ENCODE results near the gene MEI1.
"Not testable (repeated sequence)": the region's sequence is repeated elsewhere in the genome, so short reads cannot be mapped to it uniquely, and the experiment has no call there.

The MEI1 gene

DNA sequence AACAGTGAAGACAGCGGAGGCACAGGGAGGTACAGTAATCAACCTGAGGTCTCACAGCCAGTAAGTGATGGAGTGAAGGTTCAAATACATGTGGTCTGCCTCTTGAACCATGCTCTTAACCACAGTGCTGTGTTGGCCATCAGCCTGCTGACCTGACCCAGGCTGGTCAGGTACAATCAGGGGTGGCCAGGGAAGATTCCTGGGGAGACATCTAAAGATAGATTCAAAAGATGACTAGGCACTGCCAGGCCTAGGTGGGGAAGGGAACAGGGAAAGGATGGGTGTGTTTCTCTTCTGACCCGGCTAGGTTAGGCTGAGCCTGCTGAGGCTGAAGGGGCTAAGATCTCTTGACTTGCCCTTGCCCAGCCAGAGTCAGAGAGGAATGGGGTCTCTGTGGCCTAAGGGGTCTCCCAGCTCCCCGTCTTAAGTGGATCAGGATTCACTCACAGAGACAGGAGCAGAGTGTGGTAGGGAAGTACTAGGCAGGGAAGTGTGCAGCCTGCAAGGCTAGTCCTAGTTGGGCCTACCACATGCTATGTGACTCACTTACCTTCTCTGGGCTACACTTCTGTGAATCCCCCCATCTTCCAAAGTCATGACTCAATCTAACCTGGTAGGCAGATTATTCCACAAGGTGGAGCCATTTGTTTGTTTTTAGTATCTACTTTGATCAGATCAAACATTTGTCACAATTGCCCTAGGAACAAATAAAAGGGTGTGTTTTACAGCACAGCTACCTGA is 123.2 kb downstream of the MEI1 start:
- DNase-seq: peak; percentile 45

DNA sequence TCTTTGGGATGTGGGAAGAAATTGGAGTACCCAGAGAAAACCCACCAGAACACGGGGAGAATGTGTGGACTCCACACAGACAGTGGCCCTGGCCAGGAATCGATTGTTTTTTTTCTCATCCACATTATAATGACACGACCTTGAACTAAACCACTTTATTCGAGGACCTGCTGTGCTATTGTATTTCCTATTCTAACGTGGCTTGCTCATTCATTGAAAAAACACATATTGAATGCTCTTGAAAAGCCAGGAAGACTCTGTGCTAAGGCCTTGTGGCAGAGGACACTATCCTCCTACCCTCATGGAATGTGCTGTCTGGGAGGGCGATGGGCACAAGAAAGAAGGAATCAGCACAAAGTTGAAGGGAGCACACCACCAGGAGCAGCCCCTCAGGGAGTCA is 124.5 kb downstream of the MEI1 start:
- no peak for DNase-seq

DNA sequence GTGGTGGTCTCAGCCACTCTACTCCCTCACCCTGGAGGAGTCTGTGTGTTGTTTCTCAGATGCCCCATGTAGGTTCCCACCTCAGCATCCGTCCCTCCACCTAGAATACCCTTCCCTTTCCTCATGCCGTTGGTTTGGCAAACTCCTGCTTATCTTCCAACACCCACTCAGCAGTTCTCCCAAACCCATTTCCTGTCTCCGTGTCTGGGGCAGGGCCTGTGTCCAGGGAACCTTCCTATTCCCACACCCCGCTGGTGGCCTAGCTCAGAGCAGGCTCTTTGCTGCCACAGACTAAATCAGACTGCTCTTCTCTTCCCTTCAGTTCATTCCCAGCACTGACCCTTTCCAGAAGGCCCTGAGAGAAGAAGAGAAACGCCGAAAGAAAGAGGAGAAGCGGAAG is 126.1 kb downstream of the MEI1 start:
- no peak for DNase-seq

DNA sequence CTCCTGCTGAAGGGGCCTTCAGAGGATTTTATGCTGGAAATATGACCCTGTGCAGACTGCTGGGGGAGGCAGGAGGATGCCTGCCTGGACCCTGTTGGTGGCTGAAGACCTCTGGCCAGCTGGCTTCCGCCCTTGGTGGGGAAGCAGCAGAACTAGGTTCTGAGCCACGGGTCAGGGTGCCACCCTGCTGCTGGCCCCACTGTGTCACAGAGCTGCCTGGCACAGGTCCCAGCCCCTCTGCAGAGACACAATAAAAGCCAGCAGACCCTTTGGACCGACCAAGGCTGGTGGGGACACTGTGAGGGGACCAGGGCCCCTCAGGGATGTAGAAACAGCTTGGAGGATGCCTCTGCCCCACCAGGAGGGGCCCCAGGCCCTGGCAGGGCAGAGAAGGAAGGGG is 126.7 kb downstream of the MEI1 start:
- no peak for DNase-seq

DNA sequence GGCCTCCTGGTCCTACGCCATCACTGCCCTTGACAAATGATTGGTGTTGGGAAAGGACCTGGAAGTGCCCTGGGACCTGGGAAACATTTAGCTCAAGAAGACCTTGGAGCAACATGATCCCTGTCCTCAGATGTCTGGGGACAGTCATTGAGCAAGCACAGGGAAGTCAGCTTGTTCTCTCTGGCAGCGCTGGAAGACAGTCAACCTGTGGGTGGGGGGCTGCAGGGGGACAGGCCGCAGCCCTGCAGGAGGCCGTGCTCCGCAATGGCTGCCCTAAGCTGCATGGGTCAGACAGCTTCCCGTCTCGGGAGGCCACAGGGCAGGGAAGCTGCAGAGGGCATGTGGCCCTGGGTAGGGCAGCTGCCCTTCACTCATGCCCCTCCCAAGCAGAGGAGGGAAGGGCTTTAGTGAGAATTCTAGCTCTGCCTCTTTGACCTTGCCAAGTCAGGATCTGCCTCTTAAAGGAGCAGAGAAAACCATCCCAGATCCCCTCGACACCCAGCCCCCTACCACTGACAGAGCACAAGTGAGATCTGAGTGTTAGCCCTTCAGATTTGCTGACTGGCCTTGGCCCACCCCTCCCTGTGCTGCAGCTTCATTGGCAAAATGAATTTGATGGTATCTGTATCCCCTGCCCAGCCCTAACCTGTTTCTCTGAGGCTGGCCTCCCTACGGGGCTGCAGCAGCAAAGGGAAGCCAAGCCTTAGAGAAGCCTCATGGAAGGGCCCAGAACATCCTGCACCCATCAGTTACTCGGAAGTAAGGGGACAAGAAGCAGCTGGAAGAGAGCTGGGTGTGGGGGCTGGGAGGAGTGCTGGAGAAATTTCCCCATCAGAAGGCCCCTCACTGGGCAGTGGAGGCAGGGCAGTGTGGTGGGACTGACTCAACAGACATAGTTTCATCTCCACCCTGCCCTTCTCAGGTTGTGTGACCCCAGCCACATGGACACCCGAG is 127.4 kb downstream of the MEI1 start:
- no peak for DNase-seq

DNA sequence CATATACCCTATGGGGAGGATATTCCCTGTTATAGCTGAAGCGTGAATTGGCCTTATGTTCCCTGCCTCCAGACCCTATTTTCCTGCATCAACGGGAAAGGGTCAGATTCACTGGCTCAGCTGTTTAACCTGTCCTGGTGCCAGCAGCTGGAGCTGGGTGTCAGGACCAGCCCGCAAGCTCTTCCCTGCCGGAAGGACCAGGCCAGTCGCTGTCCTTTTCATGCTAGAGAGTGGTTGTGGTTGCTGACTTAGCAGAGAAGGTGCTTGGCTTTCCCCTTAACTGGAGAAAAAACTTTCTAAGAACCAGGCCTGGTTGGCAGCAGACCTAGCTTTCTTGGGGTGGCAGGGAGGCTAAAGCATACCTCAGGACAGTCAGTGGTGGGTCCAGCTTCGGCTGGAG is 128.4 kb downstream of the MEI1 start:
- no peak for DNase-seq

DNA sequence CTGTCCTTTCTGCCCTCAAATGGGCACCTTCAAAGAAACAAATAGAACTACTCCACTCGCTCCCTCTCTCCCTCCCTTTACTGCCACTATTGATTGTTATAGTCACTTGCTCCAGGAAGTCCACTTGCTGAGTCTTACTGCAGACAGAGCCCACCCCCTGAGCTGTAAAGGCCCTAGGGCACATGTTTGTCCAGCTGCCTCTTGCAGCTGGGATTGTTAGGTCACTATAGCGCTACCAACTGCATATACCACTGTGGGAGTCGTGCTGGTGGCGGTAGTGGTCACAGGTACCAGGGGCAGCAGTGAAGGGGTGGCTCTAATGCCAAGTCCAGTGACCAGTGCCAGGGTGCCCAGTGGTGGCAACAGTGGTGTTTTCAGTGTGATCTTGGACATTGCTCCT is 129.2 kb downstream of the MEI1 start:
- DNase-seq: no peak

DNA sequence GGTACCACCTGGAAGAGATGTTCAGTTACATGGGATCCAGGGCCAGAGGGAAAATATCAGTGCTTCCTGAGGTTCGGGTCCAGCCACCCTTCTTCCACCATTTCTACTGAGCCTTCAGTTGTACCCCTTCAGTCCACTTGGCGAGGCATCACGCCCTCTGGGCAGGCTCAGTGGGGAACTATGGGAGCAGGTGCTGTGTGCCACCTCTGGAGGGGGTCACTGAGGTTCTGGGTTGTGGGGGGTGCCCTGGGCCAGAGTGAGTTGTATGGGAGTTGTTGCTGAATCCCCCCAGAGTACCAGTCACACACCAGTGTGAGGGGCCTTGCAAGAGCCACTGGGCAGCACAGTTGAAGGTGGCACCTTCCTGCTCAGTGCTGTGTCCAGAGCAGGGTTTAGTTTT is 130.9 kb downstream of the MEI1 start:
- DNase-seq: no peak

DNA sequence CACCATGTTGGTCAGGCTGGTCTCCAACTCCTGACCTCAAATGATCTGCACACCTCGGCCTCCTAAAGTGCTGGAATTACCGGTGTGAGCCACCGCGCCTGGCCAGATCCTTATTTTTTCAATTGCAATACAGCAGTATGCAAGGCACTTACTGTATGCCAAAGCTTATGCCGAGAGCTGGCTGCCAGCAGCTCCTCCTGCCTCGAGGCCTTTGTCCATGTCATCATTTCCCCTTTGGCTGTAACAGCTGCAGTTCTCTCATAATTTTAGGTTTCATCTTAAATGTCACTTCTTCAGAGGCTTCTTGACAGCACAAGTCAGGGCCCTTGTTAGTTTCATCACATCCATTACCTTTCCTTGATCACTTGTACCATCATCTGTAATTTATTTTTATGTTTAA is 132.1 kb downstream of the MEI1 start:
- no peak for DNase-seq

DNA sequence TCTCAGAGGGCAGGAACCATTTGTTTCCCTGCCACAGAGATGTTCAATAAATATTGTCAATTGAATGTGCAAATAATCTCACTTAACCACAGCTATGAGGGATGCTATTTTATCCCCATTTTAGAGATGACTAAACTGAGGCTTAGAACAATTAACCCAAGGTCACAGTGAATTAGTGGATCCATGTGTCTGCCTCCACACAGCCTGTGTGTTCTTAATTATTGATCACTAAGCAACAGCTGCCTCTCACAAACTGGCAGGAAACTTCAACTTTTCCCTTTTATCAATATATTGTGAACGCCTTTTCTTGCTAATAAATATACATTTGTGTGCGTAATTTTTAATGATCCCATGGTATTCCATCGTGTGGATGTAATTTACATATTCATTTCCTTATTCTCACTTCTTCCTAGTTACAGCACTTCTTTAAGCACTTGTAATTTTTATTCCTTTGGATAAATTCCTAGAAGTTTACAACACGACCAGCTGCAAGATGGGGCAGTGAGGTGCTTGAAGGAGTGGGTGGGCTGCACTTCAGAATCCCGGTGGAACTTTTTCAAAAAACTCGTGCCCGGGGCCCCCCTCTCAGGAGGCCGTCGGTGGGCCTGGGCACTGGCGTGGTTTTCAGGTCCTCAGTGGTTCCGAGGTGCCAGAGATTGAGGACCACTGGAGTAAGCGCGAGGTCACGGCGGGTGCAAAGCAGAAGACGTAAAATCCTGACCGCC is 132.7 kb downstream of the MEI1 start:
- no peak for DNase-seq

DNA sequence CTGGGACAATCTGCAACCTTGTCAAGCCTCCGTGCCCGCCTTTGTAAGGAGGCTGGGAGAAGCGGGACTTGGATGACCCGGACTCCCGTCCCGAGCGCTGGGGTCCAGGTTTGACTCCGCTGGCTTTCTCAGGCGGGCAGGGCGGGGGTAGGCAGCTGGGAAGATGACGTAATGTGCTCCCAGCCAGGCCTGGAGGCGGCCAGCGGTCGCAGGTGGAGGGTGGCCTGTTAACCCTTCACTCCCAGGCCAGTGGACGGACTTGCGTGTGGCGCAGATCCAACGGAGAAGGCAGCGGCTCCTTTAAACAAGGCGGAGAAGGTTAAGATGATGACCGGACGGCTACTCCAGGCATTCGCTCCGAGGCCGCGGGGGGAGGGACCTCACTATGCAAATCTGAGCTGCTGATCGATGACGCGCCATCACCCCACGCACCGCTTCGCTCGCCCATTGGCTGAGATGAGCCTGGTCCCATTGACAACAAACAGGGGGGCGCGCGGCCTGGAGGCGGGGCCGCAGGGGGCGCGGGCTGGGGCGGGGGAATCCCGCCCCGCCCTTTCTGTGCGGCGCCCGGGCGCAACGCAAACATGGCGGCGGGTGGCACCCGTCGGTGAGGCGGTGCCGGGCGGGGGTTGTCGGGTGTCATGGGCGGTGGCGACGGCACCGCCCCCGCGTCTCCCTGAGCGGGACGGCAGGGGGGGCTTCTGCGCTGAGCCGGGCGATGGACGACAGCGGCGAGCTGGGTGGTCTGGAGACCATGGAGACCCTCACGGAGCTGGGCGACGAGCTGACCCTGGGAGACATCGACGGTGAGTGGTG is 133.5 kb downstream of the MEI1 start, which contains the start of gene SREBF2:
Gene SREBF2, plus strand, starts transcription at position 553 of the 816 bp plus-strand sequence. Its CDS starts 166 bp downstream, at position 719.
- DNase-seq: peak; percentile 99

DNA sequence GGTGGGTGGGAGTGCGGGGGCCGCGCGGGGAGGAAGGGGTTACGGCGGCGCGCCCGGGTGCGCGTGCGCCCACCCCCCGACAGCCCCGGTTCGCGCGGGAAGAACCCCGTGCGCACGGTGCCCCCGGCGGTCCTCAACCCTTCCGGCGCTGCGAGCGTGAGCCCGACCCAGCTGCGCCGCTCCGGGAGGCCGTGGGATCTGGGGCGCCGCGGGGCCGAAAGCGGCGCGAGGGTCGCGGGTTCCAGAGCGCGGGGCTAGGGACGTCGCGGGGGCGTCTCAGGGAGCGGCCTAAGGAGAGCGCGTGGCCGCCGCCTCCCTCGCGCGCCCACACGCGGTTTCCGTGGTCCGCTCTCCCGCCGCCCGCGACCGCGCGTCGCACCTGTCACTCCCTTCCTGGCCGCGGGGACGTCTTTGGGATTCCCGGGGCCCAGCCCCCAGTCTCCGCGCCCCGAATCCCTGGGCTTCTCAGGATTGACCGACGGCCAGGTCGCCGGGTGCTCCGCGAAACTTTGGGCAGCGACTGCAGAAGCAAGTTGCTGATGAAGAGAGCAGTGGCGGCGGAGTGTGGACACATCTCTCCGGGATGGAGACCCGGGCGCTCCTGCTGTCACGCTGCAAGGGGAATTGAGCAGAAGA is 134.2 kb downstream of the MEI1 start:
- DNase-seq: peak; percentile 44

DNA sequence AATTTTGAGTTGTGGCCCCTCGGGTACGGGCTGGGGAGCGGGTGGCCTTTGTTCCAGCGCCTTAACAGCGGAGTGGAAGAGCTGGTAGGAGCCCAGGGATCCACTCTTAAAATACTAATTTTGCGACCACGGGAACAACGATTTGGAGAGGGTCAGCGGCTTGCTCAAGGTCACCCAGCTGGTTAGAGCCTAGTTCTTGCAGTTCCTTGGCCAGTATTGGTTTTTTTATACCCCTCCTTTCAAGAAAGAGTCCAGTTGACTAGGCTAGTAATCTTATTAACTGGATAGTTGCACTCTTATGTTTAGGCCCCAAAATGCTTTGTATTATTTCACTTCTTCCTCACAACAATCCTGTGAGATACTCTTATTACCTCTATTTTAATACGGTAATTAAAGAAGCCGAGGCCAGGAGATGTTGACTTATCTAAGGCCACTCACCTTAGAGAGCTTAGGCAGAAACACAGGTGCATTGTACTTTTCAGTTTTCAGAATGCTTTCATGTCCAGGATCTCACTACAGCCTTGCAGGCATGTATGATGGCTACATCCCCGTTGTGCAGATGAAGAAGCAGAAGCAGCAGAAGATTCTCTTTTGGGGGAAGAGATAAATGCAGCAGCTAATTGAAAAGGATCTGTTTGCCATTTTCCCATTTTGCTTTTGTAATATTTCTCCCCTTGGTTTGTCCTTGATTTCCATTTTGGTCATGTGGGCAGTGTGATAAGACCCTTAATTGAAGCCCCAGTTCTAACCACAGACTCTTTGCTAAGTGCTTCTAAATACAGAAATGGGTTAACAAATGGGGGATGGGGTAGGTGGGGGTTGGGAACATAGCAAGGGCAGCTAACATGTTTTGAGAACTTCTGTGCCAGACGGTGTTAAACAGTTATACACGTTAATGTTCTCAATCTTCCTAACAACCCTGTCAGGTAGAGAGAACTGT is 135.0 kb downstream of the MEI1 start:
- no peak for DNase-seq

DNA sequence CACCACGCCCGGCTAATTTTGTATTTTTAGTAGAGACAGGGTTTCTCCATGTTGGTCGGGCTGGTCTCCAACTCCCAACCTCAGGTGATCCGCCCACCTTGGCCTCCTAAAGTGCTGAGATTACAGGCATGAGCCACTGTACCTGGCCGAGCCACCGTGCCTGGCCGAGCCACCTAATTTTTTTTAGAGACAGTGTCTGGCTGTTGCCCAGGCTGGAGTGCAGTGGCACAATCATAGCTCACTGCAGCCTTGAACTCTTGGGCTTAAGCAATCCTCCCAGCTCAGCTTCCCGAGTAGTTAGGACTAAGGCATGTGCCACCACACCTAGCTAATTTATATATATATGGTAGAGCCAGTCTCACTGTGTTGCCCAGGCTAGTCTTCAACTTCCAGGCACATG is 136.2 kb downstream of the MEI1 start:
- DNase-seq: not testable (repeated sequence)

DNA sequence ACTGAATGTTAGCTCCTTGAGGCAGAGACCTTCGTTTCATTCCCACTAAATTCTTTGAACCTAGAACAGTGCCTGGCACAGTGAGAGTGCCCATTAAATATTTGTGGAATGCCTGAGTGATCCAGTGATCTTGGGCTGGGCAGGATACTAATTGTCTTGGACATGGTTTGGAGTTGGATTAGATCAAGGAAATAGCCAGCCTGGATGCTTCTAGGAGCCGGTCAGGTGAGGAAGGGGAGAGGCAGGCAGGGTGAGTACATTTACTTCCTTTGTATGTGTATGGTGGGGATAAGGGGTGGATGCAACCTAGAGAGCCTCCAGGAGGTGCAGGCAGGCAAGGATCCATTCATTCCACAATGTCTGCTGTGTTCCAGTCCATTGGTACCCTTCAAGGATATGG is 137.2 kb downstream of the MEI1 start:
- DNase-seq: no peak

DNA sequence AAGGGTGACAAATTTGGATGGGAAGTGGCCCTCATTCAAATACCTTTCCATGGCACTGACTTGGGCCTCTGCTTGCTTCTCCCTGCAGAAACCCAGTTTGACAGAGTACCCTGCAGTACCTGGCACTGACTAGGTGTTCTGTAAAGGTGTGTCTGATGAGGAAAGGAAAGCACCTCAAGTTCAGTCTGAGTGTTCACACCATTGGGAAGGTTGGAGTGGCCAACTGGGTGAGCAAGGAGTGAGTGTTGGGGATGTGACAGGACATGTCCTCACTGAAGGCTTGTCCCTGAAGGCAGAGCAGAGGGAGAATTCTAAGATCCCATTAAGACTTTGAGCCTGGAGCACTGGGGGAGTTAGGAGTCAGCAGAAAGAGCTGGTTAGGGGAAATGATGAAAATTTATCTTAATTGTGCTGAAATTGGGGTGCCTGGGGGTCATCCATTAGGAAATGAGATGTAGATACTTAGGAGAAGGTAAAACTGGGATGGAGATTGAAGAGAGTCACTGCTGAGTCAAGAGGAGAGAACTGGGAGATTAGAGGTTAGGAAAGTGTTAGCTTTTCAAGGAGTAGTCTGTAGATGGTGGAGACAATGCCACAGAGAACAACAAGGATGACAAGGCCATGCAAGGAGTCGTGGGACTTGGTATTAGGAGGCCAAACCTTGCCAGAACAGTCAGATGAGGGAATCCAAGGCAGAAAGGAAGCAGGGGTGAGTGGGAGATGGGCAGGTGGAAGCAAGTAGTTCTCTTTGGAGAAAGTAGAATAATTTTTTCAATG is 139.7 kb downstream of the MEI1 start:
- no peak for DNase-seq

DNA sequence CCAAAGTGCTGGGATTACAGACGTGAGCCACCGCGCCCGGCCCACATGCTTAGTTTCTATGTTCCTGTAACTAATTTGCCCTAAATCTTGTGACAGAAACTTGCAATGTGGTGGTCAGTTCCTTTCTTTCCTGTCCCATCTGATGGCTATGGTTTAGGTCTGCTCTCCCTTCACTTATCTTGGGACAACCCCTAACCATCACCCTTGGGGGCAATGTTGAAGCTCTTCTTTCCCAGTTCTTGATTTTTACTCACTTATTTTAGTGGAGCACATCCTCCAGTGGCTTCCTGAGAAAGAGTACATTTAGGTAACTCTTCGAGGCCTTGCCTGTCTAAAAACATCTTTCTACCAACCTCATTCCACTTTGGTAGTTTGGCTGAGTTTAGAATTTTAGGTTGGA is 140.9 kb downstream of the MEI1 start:
- DNase-seq: no peak

DNA sequence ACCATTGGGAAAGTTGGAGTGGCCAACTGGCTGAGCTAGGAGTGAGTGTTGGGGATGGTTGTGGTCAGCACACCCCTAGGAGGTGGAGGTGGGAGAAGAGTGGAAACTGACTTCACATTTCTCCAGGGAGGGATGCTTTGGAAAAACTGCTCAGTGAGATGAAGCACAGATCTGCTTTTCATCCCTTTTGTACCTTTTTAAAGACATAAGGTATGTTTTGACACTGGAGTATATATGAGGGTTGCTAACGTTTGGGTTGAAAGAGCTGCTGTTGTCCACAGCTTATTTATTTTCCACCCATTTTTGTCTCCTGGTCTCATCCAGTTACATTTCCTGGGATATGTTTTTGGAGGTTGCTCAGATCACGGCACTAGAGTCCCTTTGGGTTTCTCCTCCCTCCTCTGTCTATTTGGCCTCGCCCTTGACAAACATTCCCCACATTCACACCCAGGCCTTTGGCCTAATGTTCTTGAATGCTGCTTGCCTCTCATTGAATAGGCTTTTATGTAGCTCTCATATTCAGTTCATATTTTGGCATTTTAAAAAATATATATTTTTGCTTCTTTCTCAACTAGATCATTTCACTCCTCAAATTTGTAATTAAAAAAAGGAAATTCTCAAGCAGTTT is 141.9 kb downstream of the MEI1 start:
- DNase-seq: no peak

Data from activated CD8-positive, alpha-beta memory T cell treated with anti-CD3 and anti-CD28 coated beads, Interleukin-2, amount 50 U/mL, for 4 hours (primary cell).